Activated T-cell treated with anti-CD3 and anti-CD28 coated beads for 4 hours (primary cell): ENCODE data around the gene CAMTA1.

Source experiments
- DNase-seq: peaks from one replicate; pipeline ENCODE4 v3.0.0-alpha.2; 2020

Gene CAMTA1

DNA sequence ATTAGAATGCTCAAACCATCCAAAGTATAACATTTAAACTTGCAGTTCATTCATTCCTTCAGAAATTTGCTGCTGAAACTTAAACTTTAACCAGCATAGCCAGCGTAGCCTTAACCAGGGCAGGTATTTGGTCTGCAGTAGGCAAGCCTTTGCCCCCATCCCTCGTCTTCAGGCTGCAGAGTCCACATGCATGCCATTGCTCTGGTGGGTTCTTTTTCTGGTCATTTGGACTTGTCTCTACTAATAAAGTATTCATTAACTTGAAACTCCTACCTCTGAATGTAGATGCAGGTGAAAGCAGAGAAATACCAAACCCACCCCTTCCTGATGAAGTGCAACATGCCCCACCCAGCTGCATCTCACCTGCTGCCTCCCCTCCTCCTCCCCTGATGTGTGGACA lies 100.2 kb downstream of the CAMTA1 start:
- DNase-seq, result no peak

DNA sequence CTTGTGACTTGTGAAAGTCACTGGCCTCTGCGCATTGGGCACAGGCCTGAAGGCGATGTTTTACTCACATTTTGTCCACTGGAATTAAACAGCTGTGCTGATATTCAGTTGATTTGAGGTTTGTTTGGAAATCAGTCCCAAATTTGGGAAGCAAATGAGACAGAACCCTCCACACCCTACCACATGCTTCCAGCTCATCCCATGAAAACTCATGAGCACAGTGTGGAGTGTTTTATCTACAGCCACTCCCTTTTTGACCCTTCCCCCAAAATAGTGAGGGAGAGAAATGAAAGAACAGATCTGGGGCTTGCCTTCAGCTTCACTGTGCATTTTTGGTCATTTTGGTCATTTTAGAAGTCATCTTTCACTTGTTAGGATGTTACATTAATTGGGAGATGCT lies 101.3 kb downstream of the CAMTA1 start:
- no peak for DNase-seq

DNA sequence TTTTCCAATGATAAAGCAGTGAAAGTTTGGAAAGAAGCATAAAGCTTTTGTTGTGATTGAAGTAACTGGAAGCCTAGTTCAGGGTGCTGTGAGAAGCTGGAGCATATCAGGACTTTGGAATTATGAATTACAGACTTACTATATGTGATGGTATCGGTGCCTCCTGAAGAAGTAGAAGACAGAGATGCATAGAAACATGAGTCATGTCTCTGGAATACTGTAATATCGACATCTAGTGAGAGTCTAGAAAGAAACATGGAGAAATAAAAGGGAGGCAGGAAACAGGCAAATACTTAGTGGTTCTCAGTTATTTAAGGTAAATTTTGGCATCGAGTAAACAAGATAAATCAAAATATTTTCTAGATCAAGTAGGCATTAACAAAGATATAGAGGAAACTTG lies 103.0 kb downstream of the CAMTA1 start:
- no peak for DNase-seq

DNA sequence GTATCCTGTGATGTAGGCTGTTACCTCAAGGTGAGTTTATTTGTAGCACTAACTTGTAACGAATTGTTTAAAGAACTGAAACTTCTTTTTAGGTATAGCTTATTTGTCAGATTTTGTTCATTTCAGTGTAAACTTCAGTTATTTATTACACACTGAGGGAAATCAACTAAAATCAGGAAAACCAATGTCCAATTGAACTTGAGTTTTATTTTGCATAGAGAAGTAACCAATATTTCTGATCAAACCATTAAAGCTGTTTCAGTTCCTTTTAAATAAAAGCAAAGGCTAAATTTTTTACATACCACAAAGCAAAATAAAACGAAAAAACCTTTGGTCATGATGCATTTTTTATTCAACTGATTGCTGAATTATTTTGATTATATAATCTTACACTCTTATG lies 103.6 kb downstream of the CAMTA1 start:
- DNase-seq, result no peak

DNA sequence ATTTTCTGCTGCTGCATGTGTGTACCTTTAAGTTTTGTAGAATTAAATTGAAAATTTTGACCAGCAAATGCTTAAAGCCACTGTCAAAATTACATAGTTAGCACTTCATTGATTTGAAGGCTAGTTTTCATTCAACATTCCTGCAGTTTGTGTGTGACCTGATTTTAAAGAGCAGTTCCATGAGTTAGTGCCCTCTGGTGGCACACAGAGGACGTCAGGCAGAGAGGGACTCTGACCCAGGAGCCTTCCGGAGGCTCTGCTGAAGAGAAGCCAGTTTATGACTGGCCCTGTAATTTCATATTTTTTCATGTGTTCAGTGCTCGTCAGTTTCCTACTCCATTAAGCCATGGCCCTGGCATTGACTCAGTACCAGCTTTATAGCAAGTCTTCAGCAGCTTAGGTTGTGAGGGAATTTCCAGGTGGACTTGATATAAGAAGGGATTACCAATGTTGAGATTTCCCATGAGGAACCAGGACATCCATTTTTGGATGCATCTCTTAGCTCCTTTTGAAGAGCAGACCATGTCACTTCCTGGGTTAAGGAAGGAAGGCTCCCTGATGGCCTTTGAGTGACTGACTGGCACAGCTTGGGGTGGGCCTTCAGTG lies 104.7 kb downstream of the CAMTA1 start:
- DNase-seq, result no peak

DNA sequence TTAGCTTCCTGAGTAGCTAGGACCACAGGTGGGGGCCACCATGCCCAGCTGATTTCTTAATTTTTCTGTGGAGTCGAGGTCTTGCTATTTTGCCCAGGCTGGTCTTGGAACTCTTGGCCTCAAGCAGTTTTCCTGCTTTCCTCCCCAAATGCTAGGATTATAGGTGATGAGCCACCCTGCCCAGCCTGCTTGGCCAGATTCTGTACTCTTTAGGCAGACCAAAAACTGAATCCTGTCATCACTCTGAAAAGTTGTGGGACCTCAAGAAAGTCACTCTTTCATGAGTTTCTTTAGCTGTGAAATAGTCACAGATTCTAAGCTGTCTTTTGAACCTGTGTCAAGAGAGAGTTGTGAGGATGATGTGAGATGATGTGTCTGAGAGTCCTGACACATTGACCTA lies 105.4 kb downstream of the CAMTA1 start:
- DNase-seq, result no peak

DNA sequence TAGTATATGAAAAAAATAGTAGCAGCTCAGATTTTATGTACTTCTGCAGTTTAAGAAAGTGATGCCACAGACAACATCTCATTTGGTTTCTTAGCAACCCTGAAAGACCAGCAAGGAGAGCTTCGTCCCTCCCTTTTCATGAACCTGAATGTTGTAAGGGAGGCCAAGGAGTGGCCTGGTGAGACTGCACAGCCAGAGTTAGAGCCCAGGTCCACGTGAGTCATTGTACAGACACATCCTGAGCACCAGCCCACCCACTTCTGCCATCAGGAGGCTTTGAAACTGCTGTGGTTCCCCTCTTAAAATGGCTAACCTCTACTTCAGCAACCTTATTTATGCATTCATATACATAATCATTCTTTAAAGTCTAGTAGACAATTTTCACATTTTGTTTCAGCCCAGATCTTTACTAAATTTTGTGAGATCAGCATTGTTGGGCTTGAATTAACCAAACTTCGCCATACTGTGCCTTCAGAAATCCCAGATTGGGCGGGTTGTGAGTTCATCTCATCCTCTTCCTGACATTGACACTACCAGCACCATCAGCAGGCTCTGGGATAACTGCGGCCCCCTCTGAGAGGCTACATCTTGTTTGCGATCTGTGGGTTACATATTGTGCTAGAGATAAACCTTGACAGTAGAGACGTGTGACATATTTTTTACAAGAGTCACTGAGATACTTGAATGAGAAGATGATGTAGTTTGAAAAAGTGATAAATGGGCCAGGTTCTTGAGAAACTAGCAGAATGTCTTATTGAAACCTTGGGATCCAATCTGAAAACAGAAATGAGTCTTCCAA lies 106.7 kb downstream of the CAMTA1 start:
- no peak for DNase-seq

DNA sequence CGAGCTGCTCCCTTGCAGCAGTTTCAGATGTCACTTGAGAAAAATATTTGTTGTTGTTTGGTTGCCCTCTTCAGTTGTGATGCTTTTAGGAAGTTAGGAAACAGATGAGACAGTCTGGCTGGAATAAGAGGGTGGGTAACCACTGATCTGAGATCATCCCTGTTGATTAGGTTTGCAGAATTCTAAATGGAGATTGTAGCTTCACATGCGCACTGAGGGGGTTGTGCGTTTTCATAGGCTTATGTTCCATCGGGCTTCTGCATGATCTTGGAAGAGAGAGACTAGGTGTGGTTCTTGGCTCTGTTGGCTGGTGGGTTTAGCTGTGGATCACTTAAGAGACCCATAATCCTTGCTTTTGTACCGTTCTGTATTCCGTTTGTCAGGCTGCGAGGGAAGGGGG lies 108.1 kb downstream of the CAMTA1 start:
- no peak for DNase-seq

DNA sequence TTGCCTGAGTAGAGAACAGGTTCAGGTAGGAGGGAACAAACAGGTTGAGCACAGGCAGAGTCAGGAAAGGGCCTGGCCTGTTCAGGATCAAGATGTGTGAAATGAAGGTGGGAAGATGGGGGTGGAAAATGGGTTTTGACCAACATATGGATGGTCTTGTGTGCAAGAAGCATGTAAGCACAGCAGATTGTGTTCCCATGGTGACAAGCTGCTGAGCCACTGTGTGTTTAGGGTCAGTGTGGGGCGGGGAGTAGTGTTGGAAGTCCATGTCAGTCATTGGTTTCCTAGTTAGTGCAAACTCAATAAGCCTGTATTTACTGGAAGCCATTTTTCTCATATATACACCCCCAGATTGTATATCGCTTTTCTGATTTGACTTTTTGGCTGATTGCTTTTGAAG lies 111.9 kb downstream of the CAMTA1 start:
- no peak for DNase-seq

DNA sequence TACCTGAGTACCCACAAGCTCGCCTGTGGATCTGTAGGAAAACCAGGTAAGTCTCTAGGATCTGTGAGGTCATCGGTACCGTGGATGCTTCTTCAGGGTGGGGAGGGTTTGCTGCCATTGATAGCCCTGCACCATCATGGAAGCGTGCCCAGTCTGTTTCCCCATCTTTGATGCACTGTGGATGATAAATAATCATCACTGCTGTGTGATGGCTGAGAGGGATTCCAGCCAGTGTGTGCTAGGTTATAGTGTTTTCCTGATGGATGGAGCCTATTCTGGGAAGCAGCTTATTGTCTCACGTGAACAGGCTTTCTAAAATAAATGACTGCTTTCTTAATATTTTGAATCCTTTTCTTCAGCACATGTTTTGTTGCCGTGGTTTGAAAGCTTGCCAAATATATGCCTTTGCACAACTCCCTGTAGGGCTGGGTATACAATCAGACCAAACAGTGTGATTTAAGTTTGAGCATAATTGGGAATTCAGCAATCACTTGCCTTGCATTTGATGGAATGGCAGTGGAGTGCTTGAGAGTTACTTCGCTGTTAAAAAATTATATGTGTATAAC lies 113.8 kb downstream of the CAMTA1 start:
- DNase-seq, result no peak

DNA sequence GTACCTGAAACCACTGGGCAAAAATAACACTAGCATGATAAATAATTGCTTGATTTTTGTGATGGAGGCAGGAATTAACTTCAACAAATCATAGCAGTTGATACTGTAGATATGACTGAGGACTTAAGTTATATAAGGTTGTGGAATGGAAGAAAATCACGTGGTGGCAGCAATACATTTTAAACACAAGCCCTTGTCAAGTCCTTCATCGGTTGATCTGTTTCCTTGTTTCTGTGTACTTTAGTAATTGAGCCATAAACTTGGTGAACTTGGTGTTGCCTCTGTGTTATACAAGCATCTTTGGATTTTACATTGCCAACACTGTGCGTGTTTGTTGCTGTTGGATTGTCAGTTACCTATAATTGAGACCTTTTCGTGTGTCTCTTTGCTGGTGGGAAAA lies 114.4 kb downstream of the CAMTA1 start:
- DNase-seq, result no peak

DNA sequence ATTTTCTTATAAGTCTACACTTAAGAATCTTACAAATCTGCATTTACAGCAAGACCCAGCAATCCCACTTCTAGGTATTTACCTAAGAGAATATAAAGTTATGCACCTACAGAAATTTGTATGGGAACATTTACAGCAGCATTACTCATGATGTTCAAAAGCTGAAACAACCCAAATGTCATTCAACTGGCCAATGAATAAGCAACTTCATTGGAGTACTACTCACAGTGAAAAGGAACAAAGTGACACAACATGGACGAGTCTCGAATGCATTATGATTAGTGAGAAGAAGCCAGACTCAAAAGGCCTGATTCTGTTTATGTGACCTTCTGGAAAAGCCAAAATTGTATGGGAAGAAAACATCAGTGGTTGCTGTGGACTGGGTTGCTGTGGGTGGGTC lies 116.9 kb downstream of the CAMTA1 start:
- DNase-seq, result no peak

DNA sequence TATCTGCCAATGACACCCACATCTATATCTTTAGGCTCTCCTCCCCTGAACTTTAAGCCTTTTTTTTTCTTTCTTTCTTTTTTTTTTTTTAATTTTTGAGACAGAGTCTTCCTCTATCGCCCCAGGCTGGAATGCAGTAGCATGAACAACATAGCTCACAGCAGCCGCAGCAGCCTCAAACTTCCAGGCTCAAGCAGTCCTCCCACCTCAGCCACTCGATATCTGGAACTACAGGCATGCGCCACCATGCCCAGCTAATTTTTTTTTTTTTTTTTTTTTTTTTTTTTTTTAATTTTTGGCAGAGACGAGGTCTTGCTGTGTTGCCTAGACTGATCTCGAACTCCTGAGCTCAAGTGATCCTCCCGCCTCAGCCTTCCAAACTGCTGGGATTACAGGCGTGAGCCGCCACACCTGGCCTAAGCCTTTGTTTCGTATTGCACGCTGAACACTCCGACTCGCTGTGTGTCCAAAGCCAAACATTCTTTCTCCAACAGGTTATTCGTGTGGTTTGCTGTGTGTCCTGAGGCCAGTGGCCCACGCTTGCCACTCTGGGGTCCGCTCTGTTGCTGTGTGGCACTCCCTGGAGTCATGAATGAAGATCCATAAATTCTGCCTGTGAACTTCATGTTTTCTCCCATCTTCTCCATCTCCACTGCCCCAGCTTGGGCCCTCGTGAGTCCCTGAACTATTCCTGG lies 119.4 kb downstream of the CAMTA1 start:
- DNase-seq, result no peak

DNA sequence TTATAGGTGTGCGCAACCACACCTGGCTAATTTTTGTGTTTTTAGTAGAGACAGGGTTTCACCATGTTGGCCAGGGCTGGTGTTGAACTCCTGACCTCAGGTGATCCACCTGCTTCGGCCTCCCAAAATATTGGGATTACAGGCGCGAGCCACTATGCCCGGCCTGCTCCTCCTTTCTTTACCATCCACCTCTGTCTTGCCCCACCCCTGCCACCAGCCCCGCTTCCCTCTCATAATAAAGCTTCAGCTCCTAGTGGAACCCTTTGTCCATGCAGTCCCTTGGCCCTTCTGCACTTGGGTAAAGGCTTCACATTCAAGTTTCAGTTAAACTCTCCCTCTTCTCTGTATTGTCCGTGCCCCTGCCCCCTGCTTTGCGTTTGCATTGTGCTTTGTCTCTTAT lies 120.1 kb downstream of the CAMTA1 start:
- DNase-seq, result no peak

DNA sequence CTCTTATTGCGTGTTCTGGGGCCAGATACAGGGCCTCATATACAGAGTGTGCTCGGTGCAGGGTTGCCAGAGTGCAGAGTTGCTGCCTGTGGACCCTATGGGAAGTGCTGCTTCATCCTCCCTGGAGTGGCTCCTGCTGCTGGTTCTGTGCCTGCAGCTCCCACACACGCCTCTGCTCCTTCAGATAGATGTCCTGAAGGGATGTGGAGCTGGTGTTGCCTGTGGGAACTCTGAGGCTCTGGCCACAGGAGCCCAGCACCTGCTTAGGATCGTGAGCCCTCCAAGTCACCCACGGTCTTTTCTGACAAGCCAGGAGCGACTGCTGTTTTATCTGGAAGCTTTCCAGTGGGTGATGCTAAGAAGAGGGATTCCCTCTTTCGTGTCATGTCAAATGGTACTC lies 120.5 kb downstream of the CAMTA1 start:
- no peak for DNase-seq

DNA sequence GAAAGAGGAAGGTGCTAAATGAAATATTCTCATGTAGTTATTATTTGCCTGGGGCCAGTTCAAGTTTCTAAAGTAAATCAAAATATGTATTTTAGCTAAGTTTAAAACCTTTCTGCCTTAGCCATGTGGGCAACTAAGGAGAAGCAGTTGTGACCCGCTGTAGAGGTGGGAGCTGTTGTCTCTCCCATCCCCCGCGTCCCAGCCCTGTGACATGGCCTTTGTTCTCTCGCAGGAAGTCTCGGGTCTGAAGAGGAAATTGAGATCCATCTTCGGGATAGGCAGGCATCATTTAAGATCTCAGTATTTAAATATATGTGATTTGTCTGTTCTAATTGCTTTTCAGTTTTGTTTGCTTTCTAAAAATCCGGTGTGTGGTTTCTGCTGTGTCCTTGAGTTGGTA lies 121.5 kb downstream of the CAMTA1 start:
- no peak for DNase-seq

DNA sequence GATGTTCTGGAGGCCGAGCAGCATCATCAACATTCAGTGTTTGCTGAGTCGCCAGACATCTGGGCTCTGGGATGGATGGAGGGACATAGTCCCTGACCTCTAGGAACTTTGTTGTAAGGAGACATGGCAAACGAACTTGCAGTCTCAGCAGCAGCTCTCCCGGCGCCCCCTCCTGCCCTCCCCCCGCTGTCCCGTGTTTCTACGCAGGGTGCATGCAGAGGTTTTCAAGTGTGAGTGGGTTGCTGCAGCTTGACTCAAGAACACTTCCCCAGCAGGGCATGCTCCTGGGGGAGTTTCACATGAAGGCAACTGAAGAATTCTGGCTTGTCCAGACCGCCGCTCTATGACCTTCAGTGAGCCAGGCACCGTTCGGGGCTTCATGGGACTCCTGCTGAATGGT lies 121.9 kb downstream of the CAMTA1 start:
- DNase-seq, result no peak

DNA sequence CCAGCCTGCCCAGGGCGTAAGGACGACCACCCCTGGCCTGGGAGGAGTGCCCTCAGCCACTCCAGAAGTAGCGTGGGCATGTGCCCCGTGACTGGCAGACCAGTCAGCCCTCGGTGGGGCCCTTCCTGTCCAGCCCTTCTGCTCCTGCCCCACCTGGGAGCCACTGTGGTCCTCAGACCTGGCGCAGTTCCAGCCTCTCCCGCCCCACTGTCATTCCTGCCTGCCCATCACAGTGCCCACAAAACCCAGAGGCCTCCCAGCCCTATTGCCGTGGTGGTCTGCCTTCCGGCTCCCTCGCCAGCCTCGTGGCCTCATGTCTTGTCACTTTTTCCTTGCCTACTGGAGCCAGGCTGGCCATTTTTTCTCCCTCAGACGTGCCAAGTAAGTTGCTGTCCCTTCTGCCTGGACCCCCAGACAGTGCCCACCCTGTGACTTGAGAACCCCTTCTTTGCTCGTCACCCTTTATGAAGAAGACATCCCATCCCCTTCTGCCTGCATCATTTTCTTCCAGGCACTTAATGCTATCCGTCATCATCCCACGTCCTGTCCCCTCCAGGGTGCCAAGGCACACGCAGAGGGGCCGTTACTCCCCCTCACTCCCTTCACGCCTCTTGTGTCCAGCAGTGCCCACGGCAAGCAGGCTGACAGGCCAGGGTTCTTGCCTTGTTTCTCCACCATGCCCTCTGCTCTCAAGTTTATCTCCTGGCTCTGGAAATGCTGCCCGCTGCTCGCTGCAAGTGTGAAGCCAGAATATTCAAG lies 122.6 kb downstream of the CAMTA1 start:
- DNase-seq, result no peak

DNA sequence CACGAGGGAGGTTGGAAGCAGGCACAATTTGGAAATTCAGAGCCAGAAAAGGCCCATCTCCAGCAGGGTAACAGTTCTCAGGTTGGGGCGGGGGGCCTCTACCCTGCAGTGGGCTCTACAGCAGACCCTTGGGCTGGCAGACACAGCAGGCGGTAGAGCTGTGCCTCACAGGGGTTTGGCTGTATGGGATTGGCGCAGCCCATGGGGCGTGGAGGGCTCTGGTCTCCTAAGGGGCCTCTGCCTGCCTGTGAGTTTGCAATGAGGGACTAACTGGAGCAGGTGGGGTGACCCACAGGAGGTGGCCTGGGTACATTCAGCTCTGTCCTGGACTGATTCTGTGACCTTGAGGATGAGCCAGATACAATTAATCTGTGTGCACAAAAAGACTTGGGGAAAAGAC lies 124.1 kb downstream of the CAMTA1 start:
- no peak for DNase-seq

DNA sequence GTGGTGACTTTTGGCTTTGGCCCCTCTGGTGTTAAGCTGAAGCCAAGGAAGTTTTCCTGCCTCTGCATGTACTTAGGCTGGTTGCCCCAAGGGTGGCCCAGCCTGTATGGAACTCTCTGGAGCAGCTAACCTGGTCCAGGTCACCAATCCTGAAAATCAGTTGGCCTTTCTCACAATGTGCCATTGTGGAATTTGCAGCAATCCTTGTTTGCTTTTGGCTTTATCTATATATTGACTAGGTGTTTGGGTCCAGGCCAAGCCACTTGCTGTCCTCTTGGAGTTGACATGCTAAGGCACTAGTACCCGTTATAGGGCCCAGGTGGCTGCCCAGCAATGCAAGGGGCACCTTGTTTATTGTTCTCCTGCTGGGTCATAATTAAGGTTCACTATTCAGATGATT lies 124.6 kb downstream of the CAMTA1 start:
- DNase-seq, result no peak

DNA sequence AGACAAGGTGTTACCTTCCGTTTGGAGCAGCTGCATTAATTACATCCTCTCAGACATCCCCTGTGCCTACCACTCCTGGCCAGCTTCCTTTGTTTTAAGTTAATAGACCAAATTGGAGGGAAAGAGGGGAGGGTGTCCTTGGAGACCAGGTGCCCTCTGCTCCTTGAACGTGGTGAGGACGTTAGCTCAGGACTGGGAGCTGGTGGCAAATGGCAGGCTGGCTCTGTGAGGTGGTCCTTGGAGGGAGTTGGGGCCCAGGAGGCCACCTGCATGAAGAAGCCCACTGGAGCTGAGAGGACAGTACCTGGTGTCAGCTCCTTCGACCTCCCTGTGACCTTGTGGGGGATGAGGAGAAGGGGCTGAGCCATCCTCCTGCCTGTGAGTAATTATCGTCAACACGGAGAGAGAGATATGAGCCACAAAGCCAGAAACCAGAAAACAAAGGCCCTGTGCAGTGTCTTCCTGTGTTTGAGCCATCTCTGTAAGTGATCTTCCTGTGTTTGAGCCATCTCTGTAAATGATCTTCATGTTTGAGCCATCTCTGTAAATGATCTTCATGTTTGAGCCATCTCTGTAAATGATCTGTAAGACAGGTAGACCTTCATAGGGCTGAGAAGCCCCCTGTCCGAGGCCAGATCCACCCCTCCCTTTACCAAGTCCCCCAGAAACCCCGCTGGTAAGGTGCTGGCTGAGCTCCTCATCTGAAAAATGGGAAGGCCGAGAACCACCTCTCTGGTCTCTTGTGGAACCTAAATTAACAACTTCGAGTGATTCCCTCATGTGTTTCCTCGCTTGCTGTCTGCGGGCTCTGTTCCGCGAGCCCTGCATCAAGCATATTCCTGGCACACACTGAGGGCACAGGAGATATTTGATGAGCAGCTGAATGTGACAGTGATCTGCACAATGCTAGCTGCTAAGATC lies 126.0 kb downstream of the CAMTA1 start:
- DNase-seq, result no peak

DNA sequence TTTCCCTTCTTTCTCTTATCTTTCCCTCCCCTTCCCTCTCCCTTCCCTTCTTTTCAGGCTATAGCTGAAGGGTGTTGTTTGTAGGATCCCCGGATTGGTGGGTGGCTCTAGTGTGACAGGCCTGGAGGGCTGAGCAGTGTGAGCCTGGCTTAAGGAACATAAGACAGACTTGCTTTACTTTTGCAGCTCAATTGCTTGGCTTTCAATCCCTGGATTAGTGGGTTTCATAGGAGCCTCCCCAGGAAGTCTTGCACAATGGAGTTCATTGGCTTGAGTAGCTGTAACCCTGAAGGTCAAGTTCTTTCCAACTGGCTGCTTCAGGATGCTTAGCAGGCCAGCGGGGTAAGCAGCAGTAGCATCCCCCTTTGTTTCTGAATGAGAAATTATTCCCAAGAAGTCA lies 126.7 kb downstream of the CAMTA1 start:
- no peak for DNase-seq
